K562 (cell line): Measurements from ENCODE around the gene PRCP. TPM values are rescaled to one million over a fixed set of nuclear protein-coding genes. Genes with fewer than 3 reads are reported as not detected.
A peak's percentile ranks its signal among the peaks of the same experiment; 100 is the strongest.

Experiments used
- ARID3A ChIP-seq: IDR thresholded peaks from 2 replicates; pipeline ENCODE4 v1.6.1; 2012; ENCODE audit warnings: low read depth, low read length, improper control_type of control experiment, borderline replicate concordance
- BCOR ChIP-seq: fragments of 450-650 bp; IDR thresholded peaks from 2 replicates; pipeline ENCODE4 v1.6.1; 2016
- BRF1 ChIP-seq: IDR thresholded peaks from 3 replicates; pipeline ENCODE4 v1.6.1; 2011; ENCODE audit warnings: borderline replicate concordance, mild to moderate bottlenecking; ENCODE audit not compliant: insufficient read length; ENCODE audit errors: extremely low read depth
- CC2D1A ChIP-seq: fragments of 450-650 bp; IDR thresholded peaks from 2 replicates; pipeline ENCODE4 v1.6.1; 2017; ENCODE audit warnings: mild to moderate bottlenecking
- DMBX1 ChIP-seq: fragments of 250-450 bp; sonication (Bioruptor Pico); IDR thresholded peaks from 2 replicates; pipeline ENCODE4 v1.8.0; 2022; ENCODE audit warnings: inconsistent platforms, mild to moderate bottlenecking, moderate library complexity, borderline replicate concordance
- ESRRB ChIP-seq: fragments of 250-450 bp; sonication (Bioruptor Pico); IDR thresholded peaks from 2 replicates; pipeline ENCODE4 v1.5.0; 2020; ENCODE audit warnings: mild to moderate bottlenecking, moderate library complexity, borderline replicate concordance
- FOS ChIP-seq: IDR thresholded peaks from 3 replicates; pipeline ENCODE4 v1.6.1; 2011; ENCODE audit not compliant: insufficient read length; ENCODE audit errors: extremely low read depth
- HDAC3 ChIP-seq: fragments of 450-650 bp; IDR thresholded peaks from 2 replicates; pipeline ENCODE4 v1.6.1; 2018; ENCODE audit warnings: borderline replicate concordance, mild to moderate bottlenecking, moderate library complexity; ENCODE audit not compliant: partially characterized antibody
- HDAC8 ChIP-seq: fragments of 450-650 bp; IDR thresholded peaks from 2 replicates; pipeline ENCODE4 v1.6.1; 2016; ENCODE audit warnings: mild to moderate bottlenecking, missing genetic modification characterization, moderate library complexity, missing compliant biosample characterization
- HLTF ChIP-seq: fragments of 450-650 bp; IDR thresholded peaks from 2 replicates; pipeline ENCODE4 v1.6.1; 2016
- HNRNPH1 ChIP-seq: fragments of 200-400 bp; formaldehyde crosslinking; optimal IDR thresholded peaks from 2 replicates; pipeline ENCODE3; 2017; ENCODE audit warnings: low read depth, mild to moderate bottlenecking, low read length, moderate library complexity
- KAT8 ChIP-seq: fragments of 450-650 bp; IDR thresholded peaks from 2 replicates; pipeline ENCODE4 v1.6.1; 2016; ENCODE audit warnings: low read depth, mild to moderate bottlenecking
- LARP7 ChIP-seq: fragments of 450-650 bp; IDR thresholded peaks from 2 replicates; pipeline ENCODE4 v1.6.1; 2016
- MAFG ChIP-seq: fragments of 450-650 bp; conservative IDR thresholded peaks from 2 replicates; pipeline ENCODE4 v1.6.1; 2016; ENCODE audit warnings: missing genetic modification characterization, missing compliant biosample characterization
- NBN ChIP-seq: fragments of 450-650 bp; IDR thresholded peaks from 2 replicates; pipeline ENCODE4 v1.6.1; 2016; ENCODE audit warnings: low read depth, mild to moderate bottlenecking
- PHF20 ChIP-seq: fragments of 450-650 bp; IDR thresholded peaks from 2 replicates; pipeline ENCODE4 v1.6.1; 2018; ENCODE audit not compliant: partially characterized antibody
- PTTG1 ChIP-seq: fragments of 450-650 bp; IDR thresholded peaks from 2 replicates; pipeline ENCODE4 v1.6.1; 2016; ENCODE audit warnings: low read depth, mild to moderate bottlenecking, missing genetic modification characterization, missing compliant biosample characterization
- RB1 ChIP-seq: fragments of 450-650 bp; IDR thresholded peaks from 2 replicates; pipeline ENCODE4 v1.6.1; 2017; ENCODE audit warnings: low read depth, mild to moderate bottlenecking
- TSC22D4 ChIP-seq: fragments of 450-650 bp; IDR thresholded peaks from 2 replicates; pipeline ENCODE4 v1.6.1; 2016; ENCODE audit warnings: missing genetic modification characterization, missing biosample characterization, control low read depth
- VEZF1 ChIP-seq: fragments of 200-800 bp; sonication (Bioruptor generic); IDR thresholded peaks from 2 replicates; pipeline ENCODE4 v1.6.1; 2017; ENCODE audit warnings: missing genetic modification characterization, missing compliant biosample characterization
- ZNF274 ChIP-seq: IDR thresholded peaks from 2 replicates; pipeline ENCODE4 v1.6.1; 2011; ENCODE audit warnings: low read depth, mild to moderate bottlenecking, low read length, moderate library complexity, borderline replicate concordance
- ZNF347 ChIP-seq: fragments of 450-650 bp; formaldehyde crosslinking; IDR thresholded peaks from 2 replicates; pipeline ENCODE4 v1.4.0; 2020; ENCODE audit warnings: low read depth, mild to moderate bottlenecking, moderate library complexity
- ZNF785 ChIP-seq: fragments of 250-450 bp; sonication (Bioruptor Pico); IDR thresholded peaks from 2 replicates; pipeline ENCODE4 v1.4.0; 2020; ENCODE audit warnings: mild to moderate bottlenecking
- polyA plus RNA-seq, 8 experiments: library from polyadenylated mRNA; depleted of rRNA in 4 of 8; stranded (reverse) in 5 of 8; unstranded in 3 of 8; fragments of >200 nt; fragmentation: Nextera tagmentation in 2 of 8; fragmentation: Illumina TruSeq in 1 of 8; extraction: Ambion mirVana in 2 of 8; extraction: Trizol in 1 of 8; gene quantifications; 2 replicates each; pipeline versions ENCODE4 v1.2.1 to v1.2.3, GENCODE V29; 2011 to 2014; ENCODE audit warnings: inconsistent platforms in 1 of 8, missing spikeins in 1 of 8
- total RNA-seq, 7 experiments: library from RNA; depleted of rRNA in 6 of 7; stranded (reverse); fragments of >200 nt in 6 of 7; fragmentation: Illumina TruSeq in 2 of 7; extraction: Trizol in 2 of 7; gene quantifications; 2 replicates each; pipeline versions ENCODE4 v1.2.1 to v1.2.3, GENCODE V29; 2011 to 2021; ENCODE audit warnings: low replicate concordance in 1 of 7
- TF ChIP-seq, protein P1 (sequence below): fragments of 450-650 bp; formaldehyde crosslinking; IDR thresholded peaks from 2 replicates; pipeline ENCODE4 v1.4.0; 2020; ENCODE audit warnings: mild to moderate bottlenecking
- TF ChIP-seq, protein P2 (sequence below): IDR thresholded peaks from 3 replicates; pipeline ENCODE4 v1.6.1; 2011; ENCODE audit warnings: borderline replicate concordance, mild to moderate bottlenecking; ENCODE audit not compliant: insufficient read length, insufficient read depth

PRCP gene
- total and polyA plus RNA-seq, 9 of the 15 experiments (the other 6 are each of a cell fraction or from before 2014, with no cell fraction given): 9.5 to 43.1 (median 23.2) TPM

- no peak for TF ChIP-seq HDAC8
- TF ChIP-seq NBN: 0 out of 2 replicates have a peak, but pooled peaks have one; percentile 66
- no peak for TF ChIP-seq RB1
- 0 out of 2 replicates have a peak, but pooled peaks have one; percentile 30 for TF ChIP-seq ARID3A
- TF ChIP-seq ZNF274: peak; percentile 80
- no peak for TF ChIP-seq HNRNPH1
- TF ChIP-seq, protein P1, sequence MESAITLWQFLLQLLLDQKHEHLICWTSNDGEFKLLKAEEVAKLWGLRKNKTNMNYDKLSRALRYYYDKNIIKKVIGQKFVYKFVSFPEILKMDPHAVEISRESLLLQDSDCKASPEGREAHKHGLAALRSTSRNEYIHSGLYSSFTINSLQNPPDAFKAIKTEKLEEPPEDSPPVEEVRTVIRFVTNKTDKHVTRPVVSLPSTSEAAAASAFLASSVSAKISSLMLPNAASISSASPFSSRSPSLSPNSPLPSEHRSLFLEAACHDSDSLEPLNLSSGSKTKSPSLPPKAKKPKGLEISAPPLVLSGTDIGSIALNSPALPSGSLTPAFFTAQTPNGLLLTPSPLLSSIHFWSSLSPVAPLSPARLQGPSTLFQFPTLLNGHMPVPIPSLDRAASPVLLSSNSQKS (CRISPR knock-in tag): no peak
- TF ChIP-seq, protein P2, sequence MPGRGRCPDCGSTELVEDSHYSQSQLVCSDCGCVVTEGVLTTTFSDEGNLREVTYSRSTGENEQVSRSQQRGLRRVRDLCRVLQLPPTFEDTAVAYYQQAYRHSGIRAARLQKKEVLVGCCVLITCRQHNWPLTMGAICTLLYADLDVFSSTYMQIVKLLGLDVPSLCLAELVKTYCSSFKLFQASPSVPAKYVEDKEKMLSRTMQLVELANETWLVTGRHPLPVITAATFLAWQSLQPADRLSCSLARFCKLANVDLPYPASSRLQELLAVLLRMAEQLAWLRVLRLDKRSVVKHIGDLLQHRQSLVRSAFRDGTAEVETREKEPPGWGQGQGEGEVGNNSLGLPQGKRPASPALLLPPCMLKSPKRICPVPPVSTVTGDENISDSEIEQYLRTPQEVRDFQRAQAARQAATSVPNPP: no peak
- TF ChIP-seq BRF1: no peak
- no peak for TF ChIP-seq FOS
- TF ChIP-seq ZNF347 (CRISPR knock-in tag): no peak
- TF ChIP-seq HDAC3: peak; percentile 83
- TF ChIP-seq ZNF785 (CRISPR knock-in tag): no peak
- TF ChIP-seq TSC22D4: no peak
- no peak for TF ChIP-seq ESRRB (CRISPR knock-in tag)
- no peak for TF ChIP-seq VEZF1
- TF ChIP-seq HLTF: peak; percentile 72; the same call in 1 of the 2 replicates
- peak; percentile 91 for TF ChIP-seq DMBX1
- no peak for TF ChIP-seq KAT8
- no peak for TF ChIP-seq PHF20
- TF ChIP-seq LARP7: no peak
- TF ChIP-seq MAFG (tag): no peak
- peak; percentile 93 for TF ChIP-seq CC2D1A
- no peak for TF ChIP-seq PTTG1 (tag)
- TF ChIP-seq BCOR: peak; percentile 64; the same call in 1 of the 2 replicates
These were observed 108.5 kb downstream of the PRCP start (continued) for GRCh38 chr11:82791779-82792178.
